HG03045 (cell line): ENCODE results near the gene AMMECR1.
"Not testable (repeated sequence)": the region's sequence is repeated elsewhere in the genome, so short reads cannot be mapped to it uniquely, and the experiment has no call there.

Experiments
- ATAC-seq: cut with Tn5 transposase; IDR thresholded peaks from one replicate; pipeline ENCODE4 v1.9.1; 2021; ENCODE audit warnings: mild to moderate bottlenecking, moderate library complexity; ENCODE audit not compliant: unreplicated experiment

AMMECR1 gene

DNA sequence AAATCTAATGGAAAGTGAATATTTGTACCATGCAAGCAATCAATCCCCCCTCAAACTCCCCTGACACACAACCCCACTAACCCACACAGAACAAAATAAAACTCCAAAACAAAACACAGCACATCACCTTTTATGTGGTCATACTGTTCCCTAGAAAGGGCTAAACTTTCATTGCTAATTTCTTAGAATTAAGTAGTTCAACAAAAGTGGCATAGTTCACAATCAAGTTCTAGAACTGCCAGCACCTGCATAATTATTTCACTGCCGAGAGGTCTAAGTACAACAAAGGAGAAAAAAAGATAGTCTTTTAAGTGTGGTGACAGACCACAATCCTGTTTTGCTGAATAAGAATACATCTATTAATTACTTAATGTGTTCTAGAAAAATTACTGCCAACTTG is 58.8 kb downstream of the AMMECR1 start:
- ATAC-seq: no peak

DNA sequence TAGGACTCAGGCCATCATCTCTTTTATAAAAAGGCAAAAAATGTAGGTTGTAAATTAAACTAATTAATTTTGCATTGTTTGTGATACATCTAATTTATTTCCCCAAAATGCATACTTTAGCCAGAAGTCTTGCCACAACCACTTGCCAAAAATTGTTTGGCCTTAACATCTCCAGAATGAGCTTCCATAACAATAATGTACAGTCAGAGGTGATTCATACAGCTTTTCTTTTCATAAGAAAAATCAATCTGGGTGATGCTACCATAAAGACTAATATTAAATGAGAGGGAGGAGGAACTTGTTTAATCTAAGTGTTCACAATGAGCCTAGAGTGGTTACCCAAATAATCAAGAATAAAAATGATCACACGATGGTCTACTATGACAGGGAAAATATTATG is 59.3 kb downstream of the AMMECR1 start:
- no peak for ATAC-seq

DNA sequence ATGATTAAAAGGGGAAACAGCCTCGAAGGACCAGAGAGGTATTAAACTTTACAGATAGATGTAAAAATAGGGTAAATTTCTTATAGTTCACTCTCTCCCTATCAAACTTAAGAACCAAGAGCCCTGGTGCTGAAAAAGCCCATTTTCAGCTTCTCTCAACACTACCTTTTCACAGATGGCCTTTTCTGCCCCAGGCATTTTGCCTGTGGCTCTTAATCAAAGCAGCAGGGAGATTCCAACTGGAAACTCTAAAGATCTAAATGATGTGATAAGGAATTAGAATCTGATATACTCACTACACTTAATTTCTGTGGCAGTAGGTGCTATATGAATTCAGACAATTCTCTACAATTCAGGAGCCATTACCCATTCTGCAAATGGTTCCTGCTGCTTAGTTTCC is 60.0 kb downstream of the AMMECR1 start:
- no peak for ATAC-seq

DNA sequence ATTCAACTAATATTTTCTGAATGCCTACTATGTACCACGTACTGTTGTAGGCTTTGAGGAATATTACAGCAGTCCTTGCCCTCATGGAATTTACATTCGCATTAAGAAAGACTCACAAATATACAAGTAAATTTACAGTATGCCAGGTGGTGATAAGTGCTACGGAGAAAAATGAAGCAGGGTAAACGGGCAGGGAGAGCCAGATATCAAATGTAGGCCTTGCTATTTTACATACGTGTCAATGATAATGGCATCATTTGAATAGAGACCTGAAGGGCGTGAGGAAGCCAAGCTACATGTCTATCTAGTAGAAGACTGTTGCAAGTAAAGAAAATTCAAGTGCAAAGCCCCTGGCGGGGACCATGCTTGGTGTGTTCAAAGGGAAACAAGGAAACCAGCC is 65.2 kb downstream of the AMMECR1 start:
- ATAC-seq: no peak

DNA sequence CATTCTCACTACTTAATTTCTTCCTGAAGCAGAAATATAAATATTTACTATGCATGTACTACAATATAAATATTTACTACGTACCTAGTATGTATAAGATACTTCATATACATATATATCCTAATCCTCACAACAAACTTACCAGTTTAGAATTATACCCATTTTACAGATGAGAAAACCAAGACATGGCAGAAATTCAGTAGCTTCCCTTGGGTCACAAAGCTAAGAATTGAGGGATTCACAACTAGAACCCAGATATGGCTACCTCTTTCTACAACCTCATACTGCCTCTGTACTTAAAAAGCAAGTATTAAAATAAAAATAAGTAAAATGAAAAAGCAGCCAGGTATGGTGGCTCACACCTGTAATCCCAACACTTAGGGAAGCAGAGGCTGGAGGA is 65.9 kb downstream of the AMMECR1 start:
- no peak for ATAC-seq

DNA sequence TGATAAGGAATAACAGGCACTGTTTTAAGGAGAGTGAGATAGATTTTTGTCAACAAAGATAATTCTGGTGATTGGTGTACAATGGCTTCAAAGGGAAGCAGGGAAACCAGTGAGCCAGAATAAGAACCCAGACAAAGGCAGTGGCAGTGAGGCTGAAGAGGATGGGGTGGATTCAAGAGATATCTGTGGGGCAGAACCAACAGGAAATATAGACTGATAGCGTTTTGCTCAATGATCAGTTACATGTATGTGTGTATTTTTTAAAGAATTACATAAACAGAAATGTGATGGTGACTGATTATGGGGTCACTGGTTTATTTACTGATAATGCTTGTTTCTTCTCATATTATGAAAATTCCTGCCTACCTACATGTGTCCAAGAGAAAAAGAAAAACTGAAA is 66.4 kb downstream of the AMMECR1 start:
- ATAC-seq: no peak

DNA sequence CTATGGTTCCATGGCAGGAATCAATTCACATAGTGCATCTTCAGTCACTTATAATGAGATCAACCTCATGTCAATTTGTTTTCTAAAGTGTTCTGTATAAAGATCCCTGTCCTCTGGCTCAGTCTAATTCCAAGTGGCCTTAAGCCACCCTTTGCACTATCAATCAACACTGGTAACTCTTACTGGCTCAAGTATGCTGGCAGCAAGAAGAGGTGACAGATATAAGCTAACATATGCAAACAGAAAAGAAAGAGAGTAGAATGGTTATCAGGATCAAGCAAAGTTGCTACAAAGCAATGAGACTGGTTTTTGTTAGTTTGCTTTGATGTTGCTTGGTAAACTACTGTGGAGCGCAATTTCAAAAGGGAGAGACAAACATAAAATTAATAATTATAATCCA is 67.0 kb downstream of the AMMECR1 start:
- no peak for ATAC-seq

DNA sequence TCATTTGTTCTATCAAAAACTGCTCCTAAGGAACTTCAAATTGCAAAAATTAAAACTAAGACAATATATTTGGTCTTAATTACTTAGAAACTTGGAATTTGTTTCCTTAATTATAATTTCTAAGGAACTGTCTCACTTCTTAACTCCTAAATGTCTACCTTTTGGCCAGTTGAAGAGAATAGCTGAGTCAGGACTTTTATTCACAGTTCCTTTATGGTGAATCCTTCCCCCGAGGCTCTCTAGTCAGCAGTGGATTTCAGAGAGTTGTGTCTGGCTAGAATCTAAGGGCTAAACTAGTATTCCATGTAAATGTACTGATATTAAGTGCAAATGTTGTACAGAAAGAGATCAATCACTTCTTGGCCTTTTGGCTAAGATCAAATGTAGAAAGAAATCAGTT is 69.3 kb downstream of the AMMECR1 start:
- ATAC-seq: no peak

DNA sequence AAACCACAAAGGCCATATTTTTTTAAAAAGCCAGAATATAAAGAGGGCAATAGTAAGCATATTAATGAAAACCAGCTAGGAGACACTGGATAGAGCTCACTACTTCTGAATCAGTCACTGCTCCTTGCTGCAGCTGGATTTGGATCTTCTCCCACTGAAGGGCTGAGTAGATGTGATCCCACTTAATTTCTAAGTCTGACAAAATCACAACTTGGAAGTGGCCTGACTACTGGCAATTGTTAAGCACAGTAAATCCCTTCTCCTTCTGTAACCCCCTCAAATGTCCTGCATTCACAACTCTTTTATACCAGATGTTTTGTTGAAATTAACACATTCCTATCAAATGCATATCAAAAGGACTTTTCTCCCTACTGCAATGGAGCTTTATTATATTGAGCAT is 72.9 kb downstream of the AMMECR1 start:
- no peak for ATAC-seq

DNA sequence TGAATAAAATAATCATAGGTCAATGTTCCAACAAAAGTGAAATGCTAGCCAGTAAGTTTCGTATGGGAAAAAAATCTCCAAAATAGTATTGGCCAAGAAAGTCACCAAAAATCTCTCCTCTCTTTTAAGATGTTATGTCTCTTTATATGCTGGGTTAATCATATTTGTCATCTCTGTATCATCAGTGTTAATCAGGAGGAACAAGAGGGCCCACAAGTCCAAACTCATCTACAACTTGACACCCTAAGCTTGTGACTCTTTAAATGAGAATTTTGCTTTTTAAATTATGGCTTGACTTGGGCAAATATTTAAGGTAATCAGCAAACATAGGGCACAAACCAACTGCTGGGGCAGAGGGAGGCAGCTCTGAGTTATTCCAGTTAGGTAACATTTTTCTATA is 75.5 kb downstream of the AMMECR1 start:
- ATAC-seq: no peak

DNA sequence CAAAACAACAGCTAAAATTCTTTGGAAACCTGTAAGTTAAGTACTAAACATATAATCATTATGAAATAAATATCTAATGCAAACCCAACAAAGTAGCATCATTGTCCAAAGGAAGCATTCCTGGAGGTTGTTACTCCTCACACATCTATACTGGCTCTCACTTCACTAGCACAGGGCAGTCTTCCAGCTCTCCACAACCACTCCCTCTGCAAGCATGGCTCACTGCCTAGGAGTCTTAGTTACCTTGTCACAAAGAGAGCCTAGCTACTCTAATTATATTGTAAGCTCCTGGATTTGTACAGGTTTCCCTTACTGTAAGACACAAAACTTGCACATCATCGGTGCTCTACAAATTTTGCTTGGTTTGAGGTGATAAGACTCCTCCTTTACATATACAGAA is 76.1 kb downstream of the AMMECR1 start:
- no peak for ATAC-seq

DNA sequence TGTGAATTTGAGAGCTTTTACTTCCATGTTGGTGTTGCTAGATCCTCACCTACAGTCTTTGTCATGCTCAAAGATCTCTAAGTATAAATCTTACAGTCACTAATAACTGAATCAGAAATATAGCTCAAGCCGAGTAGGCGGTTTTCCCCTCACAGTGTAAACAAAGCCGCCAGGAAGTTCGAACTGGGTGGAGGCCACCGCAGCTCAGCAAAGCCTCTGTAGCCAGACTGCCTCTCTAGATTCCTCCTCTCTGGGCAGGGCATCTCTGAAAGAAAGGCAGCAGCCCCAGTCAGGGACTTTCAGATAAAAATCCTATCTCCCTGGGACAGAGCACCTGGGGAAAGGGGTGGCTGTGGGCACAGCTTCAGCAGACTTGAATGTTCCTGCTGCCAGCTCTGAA is 79.6 kb downstream of the AMMECR1 start:
- ATAC-seq: not testable (repeated sequence)

DNA sequence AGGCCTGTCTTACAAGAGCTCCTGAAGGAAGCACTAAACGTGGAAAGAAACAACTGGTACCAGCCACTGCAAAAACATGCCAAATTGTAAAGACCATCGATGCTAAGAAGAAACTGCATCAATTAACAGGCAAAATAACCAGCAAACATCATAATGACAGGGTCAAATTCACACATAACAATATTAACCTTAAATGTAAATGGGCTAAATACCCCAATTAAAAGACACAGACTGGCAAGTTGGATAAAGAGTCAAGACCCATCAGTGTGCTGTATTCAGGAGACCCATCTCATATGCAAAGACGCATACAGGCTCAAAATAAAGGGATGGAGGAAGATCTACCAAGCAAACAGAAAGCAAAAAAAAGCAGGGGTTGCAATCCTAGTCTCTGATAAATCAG is 86.4 kb downstream of the AMMECR1 start:
- ATAC-seq: not testable (repeated sequence)

DNA sequence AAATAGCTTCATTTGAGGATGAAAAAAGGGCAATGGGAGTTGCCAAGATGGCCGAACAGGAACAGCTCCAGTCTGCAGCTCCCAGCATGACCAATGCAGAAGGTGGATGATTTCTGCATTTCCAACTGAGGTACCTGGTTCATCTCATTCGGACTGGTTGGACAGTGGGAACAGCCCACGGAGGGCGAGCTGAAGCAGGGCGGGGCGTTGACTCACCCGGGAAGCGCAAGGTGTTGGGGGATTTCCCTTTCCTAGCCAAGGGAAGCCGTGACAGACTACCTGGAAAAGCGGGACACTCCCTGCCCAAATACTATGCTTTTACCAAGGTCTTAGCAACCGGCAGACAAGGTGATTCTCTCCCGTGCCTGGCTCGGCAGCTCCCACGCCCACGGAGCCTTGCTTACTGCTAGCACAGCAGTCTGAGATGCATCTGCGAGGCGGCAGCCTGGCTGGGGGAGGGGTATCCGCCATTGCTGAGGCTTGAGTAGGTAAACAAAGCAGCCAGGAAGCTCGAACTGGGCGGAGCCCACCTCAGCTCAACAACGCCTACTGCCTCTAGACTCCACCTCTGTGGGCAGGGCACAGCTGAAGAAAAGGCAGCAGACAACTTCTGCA is 88.3 kb downstream of the AMMECR1 start:
- not testable (repeated sequence) for ATAC-seq

DNA sequence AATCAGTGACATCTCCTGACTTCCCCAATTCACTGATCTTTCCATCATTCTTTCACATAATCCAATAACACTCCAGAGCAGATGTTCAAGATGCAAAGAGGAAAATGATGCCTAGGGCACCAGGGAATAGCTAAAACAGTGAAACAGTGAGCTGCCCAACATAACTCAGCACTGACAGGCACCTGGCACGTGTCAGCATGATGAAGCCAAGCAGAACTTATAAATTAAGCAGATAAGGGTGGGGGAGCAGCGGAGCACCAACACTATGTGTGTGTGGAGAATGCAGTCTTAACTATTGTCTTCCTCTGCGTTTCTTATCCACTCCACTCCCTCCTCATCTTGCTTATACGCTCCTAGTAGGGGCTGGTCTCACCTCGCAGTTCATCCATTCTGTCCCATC is 89.4 kb downstream of the AMMECR1 start:
- ATAC-seq: no peak

DNA sequence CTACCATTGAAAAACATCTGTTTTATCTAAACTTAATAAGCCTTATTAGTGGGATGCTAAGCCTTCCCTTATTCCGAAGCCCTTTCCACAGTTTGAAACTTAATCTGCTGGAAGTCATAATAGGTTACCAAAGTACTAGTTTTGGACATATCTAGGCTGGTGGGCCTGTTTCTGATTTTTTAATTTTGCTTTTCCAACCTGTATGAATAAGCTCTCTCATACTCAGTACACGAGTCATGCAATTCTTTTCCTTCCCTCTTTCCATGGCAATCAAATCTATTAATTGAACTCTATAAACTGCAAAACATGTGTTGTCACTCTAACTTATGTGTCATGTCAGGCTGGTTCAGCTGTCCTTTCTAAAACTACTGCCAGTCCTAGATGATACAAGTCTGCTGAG is 91.0 kb downstream of the AMMECR1 start:
- ATAC-seq: no peak

DNA sequence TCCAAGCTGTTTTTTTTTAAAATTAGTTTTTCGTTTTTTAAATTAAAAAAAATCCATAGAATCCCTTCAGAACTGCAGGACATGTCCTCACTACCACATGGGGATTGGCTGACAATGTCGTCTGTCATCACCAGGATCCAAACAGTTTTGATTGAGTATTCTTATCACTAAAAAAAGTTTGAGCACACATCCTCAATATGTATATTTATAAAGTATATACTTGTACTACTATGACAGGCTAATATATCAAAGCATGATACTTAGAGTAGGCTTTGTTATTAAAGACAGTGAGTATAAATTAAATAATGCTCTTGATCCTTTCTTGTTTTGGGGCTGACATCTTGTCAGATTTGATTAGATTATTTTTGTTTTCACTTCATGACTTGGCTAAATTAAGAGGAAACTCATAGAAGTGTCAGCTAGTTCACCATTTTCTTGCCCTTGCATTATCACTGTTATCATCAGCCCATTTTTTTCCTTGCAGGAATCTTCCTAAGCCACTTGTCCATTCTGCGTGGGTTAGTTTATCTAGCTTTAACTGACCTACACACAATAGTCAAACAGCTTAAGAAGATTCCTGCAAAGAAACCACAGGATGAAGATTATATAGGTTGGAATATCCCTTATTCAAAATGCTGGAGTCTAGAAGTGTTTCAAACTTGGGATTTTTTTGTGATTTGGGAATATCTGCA is 92.8 kb downstream of the AMMECR1 start:
- no peak for ATAC-seq

DNA sequence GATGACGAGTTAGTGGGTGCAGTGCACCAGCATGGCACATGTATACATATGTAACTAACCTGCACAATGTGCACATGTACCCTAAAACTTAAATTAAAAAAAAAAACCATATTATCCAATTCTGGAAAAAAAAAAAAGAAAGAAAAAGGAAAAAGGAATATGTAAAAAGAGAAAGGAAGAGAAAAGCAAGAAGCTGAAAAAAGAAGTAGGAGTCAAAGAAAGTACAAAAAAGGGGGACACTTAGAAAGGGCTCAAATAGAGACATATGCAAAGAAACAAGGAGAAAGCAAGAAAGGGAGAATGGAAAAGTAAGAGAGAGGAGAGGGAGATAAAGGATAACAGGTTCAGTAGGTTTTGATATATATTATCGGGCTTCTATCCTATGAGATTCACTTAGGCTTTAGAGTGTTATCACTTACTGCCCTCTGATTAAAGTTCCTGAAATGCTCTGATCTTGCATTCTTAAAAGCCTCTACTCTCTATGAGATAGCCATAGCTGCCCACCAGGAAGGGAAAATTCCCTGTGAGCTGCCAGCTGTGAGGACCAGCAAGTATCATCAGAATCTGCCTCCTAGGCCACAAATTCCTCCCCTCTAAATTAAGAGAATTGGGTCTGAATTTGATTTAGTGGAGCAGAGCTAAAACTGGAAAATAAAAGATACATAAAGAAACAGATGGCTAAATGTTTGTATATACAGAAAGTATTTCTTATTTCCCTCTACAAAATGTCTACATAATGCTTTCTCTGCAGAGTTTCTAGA is 95.2 kb downstream of the AMMECR1 start:
- ATAC-seq: no peak

DNA sequence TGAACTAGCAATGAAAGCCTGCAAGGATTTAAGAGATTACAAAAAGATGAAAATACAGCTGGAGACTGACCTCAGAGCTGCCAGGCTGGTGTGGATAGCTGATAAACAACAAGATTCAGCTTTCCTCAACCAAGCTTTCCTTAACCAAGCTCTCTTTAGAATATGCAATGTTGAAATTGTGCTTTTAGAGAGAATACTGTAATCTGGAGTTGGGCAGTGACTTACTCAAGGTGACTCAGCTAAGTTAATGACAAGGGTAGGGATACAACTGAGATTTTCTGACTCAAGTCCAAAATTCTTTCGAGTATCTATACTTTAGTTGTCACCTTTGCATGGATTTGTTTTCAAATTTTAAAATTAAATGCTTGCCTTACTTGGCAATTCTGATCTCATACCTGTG is 98.0 kb downstream of the AMMECR1 start:
- ATAC-seq: no peak

DNA sequence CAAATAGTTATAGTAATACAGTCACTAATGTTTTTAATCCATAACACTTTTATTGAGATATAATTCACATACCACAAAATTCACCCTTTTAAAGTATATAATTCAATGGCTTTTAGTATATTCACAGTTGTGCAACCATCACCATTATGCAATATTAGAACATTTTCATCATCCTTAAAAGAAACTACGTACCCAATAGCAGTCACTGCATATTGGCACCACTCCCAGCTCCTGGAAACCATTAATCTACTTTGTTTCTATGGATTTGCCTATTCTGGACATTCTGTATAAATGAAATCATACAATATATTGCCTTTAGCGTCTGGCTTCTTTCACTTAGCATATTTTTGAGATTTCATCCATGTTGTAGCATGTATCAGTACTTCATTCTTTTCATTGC is 99.3 kb downstream of the AMMECR1 start:
- ATAC-seq: no peak

DNA sequence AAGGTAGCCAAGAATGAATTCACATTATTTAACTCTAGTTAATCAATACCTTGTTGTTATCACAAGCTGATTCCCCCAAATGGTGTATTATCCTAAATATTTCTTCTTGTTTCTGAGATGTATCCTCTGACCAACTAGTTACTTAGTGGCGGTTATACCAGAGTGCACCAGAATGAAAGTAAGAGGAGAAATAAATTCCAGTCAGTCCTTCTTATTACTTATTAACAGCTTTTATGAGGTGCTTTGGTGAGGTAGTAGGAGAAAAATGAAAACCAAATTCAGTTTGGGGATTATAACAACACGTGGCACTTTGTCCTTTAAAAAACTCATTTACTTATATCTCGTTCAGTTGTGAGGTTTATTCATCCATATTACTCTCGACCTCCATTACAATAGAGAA is 101.9 kb downstream of the AMMECR1 start:
- ATAC-seq: no peak

DNA sequence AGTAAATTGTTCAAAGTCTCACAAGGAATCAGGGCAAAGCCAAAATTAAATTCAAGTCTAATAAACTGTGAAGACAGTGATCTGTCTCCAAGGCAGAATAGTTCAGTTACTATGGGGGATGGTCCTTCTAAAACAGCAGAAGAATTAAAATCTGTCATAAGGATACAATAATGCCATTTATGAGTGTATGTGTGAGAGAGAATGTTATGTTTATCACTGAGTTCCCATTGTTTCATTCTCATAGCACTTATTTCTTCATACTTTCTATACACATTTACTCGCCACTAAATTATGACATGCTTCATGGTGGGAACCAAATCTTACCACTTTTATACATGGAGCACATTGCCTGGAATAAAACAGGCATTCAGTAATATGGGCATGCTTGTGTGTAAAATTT is 102.5 kb downstream of the AMMECR1 start:
- ATAC-seq: no peak
